GM19438 (cell line): ENCODE data around the gene PDE3B.
A peak's percentile ranks its signal among the peaks of the same experiment; 100 is the strongest.
"Not testable (repeated sequence)": the region's sequence is repeated elsewhere in the genome, so short reads cannot be mapped to it uniquely, and the experiment has no call there.

ENCODE experiments used
- ATAC-seq: cut with Tn5 transposase; IDR thresholded peaks from one replicate; pipeline ENCODE4 v1.9.1; 2021; ENCODE audit warnings: low read depth; ENCODE audit not compliant: unreplicated experiment

PDE3B gene

GRCh38 chr11:14741195-14741594, 97.6 kb downstream of the PDE3B start:
- no peak for ATAC-seq

DNA sequence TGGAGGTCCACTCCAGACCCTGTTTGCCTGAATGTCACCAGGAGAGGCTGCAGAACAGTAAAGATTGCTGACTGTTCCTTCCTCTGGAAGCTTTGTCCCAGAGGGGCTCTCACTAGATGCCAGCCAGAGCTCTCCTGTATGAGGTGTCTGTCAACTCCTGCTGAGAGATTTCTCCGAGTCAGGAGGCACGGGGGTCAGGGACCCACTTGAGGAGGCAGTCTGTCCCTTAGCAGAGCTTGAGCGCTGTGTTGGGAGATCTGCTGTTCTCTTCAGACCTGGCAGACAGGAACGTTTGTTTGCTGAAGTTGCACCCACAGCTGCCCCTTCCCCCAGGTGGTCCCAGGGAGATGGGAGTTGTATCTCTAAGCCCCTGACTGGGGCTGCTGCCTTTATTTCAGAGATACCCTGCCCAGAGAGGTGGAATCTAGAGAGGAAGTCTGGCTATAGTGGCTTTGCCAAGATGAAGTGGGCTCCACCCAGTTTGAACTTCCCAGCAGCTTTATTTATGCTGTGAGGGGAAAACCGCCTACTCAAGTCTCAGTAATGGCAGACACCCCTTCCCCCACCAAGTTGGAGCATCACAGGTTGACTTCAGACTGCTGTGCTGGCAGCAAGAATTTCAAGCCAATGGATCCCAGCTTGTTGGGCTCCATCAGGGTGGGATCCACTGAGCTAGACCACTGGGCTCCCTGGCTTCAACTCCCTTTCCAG, 99.4 kb downstream of the PDE3B start:
- ATAC-seq = no peak

GRCh38 chr11:14743667-14744066, 100.1 kb downstream of the PDE3B start:
- ATAC-seq = not testable (repeated sequence)

- no peak for ATAC-seq
Observed at GRCh38 chr11:14746857-14747395, 103.3 kb downstream of the PDE3B start.

DNA sequence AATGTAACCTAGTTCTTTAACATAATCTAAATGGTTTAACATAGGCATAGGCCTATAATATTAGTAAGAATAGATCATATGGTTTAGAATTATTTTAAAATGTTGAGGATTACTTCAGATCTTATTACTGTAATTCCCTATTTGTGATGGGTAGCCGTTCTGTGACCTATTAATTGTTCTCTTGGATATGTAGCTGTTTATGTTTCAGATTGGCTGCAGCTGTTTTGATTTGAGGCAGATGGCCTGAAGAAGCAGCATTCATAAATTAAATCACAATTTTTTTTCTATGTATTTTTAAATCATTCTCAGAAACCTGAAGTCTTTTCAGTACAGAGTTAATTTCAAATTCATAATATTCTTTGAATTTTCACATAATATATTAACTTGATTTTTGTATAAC, 104.5 kb downstream of the PDE3B start:
- ATAC-seq = no peak

GRCh38 chr11:14750911-14751310, 107.3 kb downstream of the PDE3B start:
- no peak for ATAC-seq

DNA sequence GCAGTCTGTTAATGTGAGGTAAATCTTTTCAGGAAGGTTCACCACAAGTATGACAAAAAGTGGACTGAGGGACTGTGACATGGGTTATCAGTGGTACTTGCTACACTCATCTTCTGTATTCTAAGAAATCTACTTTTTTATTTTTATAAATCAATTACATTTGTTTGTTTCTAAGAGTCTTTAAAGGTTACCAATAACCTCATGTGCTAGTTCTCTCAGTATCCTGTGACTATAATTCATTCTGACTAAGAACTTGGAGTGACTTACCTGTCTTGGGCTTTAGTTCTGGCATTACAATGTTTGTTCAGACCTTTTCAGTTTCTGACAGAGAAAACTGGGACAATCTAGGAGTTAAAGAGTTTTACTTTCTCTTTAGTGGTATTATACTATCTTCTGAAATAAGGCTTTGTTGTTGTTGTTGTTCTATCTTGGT, 108.4 kb downstream of the PDE3B start:
- ATAC-seq = no peak

DNA sequence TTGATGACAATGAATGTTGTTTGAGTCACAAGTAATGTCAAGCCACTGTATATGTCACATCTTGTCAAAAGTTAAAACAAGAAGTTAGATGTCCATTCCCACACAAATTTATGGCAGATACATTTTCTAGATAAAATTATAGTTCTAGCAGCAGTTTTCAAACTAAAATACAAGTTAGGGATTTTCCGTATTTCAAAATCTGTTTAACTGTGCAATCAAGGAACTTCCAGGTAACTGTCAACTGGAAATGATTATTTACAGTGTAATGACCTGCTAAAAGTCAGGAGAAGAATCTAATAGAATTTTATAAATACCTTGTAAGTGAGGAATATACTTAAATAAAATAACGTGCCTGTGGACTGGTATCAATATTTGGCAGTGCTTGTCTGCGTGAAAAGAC, 111.5 kb downstream of the PDE3B start:
- ATAC-seq = no peak

DNA sequence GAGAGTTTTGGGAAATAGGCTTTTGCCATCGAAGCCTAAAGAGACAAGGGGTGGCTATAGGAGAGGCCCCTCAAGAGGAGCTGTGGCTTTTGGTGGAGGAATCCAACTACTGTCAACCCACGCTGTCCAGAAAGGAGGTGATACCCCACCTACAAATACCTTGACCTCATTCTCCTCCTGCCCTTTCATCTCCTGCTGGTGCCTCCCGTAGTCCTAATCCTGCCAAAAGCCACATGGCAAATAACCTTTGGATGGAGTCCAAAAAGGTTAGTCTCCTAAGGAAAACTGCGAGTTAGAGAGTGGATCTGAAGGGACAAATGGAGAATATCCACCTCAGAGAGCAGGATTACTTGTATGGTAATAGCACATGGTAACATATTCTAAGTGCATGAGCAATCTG, 112.7 kb downstream of the PDE3B start:
- ATAC-seq = no peak

DNA sequence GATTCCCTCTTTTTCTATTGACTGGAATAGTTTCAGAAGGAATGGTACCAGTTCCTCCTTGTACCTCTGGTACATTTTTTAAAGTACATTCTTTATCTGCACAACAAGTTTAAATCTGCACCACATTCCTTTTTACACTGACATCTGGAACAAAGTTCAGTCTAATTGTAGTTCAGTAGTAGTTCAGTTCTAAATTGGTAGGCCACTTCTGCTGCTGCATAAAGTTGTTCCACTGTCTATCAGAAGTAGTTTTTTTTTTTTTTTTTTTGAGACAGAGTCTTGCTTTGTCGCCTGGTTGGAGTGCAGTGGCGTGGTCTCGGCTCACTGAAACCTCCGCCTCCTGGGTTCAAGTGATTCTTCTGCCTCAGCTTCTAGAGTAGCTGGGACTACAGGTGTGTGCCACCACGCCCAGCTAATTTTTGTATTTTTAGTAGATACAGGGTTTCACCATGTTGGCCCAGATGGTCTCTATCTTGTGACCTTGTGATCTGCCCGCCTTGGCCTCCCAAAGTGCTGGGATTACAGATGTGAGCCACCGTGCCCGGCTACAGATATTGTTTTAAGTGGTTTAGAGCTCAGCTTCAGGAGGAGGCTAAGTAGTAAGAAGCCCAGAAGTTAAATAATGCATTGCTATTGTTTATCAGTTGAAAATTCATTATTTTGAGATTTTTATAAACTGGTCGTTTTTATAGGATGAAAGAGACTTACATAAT, 115.9 kb downstream of the PDE3B start:
- ATAC-seq = not testable (repeated sequence)

DNA sequence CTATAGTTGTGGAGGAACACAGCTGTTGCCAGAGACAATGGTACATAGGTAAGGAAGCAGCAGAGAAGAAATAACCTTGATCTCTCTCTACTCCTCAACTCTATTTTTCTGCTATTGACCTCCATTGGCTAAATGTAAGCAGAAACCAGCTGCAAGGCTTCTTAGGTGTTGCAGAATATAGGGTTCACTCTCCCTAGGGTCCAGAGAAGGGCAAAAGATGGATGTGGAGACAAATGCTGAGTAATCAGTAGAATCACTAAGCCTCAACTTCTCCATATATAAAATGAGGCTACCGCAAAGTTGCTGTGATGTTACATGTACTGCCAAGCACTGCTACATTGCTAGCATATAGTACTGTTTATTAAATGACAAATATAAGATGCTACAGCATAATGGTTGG, 120.6 kb downstream of the PDE3B start:
- no peak for ATAC-seq

DNA sequence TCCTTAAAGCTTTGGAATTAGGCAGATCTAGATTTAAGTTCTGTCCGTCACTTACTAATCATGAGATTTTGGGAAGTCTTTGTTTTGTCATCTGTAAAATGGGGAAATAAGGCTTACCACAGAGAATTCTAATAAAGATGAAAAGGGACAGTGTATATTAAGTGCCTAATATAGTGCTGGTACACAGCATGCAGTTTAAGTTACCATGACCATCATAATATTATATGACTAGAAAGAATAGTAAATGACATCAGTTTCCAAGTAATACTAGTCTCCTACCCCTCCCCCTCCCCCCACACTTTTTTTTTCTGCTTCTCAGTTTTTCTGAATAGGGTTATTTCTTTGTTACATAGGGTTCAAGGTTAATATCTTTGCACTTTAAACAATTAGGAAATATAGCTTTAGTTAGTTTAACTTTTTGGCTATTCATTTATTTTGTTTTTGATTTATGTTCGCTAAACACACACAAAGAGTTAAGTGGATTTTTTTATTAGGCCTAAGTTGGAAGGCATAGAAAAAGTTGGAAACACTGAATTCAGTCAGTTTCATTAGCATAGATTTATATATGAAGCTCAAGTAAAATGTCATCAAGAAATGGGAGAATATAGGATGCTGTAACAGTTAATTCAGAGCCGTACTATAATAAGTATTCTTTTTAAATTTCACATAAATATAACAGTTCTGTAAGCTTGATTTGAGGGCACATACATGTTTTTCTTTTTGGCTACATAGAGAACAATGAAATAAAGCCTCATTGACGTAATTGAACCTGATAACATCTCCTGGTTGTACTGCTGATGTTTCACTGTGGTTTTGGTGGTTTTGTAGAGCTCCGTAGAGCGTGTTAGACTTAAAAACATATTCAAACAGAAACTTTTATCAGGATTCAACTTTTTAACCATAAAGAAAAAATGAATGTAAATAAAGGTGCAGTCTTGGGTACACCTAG, 121.2 kb downstream of the PDE3B start:
- peak; percentile 82 for ATAC-seq

- no peak for ATAC-seq
Observed at GRCh38 chr11:14766585-14766984, 123.0 kb downstream of the PDE3B start.

DNA sequence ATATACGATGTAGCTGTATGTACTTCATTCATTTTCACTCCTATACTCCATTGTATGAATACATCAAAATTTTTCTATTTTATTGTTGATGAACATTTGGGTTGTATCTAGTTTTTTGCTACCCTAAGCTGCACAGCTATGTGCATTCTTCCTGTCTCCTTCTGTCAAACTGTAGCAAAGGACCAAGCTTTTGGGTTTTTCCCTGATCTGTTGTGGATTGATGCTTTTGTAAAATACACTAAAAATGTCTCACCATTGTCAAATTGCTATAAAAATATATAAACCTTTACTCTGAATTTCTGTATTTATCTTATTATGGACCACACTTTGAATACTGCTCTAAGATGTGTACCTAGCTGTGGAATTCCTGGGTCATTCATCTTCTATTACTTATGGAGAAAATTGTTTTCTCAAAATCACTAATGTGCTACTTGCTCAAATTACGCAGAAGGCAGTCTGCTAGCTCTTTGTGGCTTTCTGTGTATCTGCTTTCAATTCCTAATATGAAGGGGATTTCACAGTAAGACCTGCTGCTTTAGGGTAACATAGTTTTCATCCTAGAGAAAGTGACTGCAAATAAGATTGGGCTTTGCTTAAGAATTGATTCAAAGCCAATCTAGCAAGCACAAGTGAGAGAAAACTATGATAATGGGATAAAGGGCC, 125.1 kb downstream of the PDE3B start:
- peak; percentile 46 for ATAC-seq

GRCh38 chr11:14773755-14774154, 130.2 kb downstream of the PDE3B start:
- no peak for ATAC-seq

- no peak for ATAC-seq
Observed at GRCh38 chr11:14774721-14775120, 131.1 kb downstream of the PDE3B start.

GRCh38 chr11:14775897-14776296, 132.3 kb downstream of the PDE3B start:
- ATAC-seq = no peak

- not testable (repeated sequence) for ATAC-seq
Observed at GRCh38 chr11:14778460-14778859, 134.9 kb downstream of the PDE3B start.

- no peak for ATAC-seq
Observed at GRCh38 chr11:14783788-14784187, 140.2 kb downstream of the PDE3B start.

DNA sequence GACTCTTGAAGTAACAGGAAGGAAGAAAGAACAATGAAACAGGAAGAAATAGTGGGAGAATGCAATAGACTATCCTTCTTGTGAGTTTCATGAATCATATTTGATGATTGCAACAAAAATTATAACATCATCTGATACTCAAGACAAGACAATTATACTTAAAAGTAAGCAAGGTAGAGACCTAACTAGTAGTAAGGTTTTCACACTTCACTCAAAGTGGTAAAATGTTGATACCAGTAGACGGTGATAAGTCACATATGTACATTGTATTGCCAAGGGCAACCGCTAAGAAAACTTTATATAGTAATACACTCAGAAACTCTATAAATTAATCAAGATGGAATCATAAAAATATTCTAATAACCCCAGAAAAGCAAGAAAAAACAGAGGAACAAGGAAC, 140.6 kb downstream of the PDE3B start:
- no peak for ATAC-seq
